ENCODE results near the gene SETBP1. TPM values are rescaled to one million over a fixed set of nuclear protein-coding genes. Genes with fewer than 3 reads are reported as not detected.

Gene SETBP1
- total RNA-seq, 1 donor from 2014 or later = 131 TPM

DNA sequence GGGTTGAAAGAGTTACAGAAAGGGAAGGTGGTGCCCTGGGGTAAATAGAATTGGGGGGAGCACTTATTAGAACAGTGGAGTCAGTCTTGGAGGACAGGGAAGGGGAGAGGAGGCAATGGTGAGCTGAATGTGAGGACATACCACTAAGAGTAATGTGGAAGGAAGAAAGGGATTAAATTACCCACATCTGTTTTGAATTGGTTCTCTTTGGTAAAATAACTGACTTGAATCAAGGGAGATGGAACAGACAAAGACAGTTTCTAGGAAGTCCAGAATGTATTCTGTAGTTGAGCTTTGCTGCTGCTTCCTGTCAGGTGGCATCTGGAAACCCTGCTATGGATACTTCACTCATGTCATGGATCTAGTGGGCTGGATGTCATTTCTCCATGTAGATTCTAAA lies 6.7 kb downstream of the SETBP1 start:
- Mint-ChIP-seq H3K36me3 (ENCODE audit: low read depth, unreplicated experiment) (peaks cover 26% of the 10 kb centered on the region), H3K4me1 (ENCODE audit: unreplicated experiment) (peaks cover 51% of the 10 kb centered on the region), H3K27ac (ENCODE audit: unreplicated experiment) (no peak overlapping the region), H3K4me3 (ENCODE audit: unreplicated experiment) (no peak overlapping the region), H3K27me3 (ENCODE audit: unreplicated experiment) (peaks cover 5% of the 10 kb centered on the region), H3K9me3 (ENCODE audit: unreplicated experiment) (no peaks in the 10 kb centered on the region)
- DNase-seq (ENCODE audit: low spot score) = no peak
- TF ChIP-seq CTCF (IDR thresholded peaks at IDR 0.05; ENCODE audit: unreplicated experiment) = no peak

GRCh38 chr18:44689736-44690135 lies 9.0 kb downstream of the SETBP1 start:
- Mint-ChIP-seq H3K4me3 (ENCODE audit: unreplicated experiment) (no peak overlapping the region), H3K36me3 (ENCODE audit: low read depth, unreplicated experiment) (peaks cover 33% of the 10 kb centered on the region), H3K27me3 (ENCODE audit: unreplicated experiment) (peaks cover 8% of the 10 kb centered on the region), H3K27ac (ENCODE audit: unreplicated experiment) (no peak overlapping the region), H3K4me1 (ENCODE audit: unreplicated experiment) (peaks cover 63% of the 10 kb centered on the region), H3K9me3 (ENCODE audit: unreplicated experiment) (no peaks in the 10 kb centered on the region)
- TF ChIP-seq CTCF (IDR thresholded peaks at IDR 0.05; ENCODE audit: unreplicated experiment) = no peak
- no peak for DNase-seq (ENCODE audit: low spot score)

DNA sequence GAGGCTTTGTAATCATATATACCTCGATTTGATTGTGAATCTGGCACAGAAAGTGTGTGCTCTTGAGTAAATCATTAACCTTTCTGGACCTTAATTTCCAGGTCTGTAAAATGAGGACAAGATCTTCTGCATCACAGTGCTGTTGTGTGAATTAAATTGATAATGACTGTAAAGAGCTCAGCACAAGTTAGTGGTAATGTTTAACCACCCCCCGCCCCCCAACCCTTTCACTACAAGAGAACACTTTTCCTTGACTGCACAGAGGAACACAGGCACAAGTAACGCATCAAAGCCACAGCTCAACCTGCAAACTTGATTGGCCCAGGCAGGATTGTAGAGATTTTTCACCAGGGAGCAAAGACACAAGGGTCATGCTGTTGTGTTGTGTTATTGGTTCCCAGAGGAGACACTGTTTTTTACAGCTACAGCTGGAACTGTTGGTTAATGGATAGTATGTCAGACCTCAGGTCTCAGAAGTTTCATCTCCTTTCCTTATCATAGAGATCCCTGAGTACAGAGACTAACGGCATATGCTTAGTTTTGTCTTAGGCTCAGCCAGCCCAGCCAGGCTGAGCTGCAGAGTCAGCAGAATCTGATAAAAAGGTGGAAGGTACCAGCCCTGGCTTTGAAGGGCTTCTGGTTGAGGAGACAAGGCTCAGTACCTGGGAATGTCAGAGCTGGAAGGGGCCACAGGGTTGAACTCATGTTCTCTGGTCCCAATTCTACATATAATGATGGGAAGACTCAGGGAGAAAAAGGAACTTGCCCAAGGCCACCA lies 10.6 kb downstream of the SETBP1 start:
- Mint-ChIP-seq H3K36me3 (ENCODE audit: low read depth, unreplicated experiment) (peaks cover 33% of the 10 kb centered on the region), H3K27ac (ENCODE audit: unreplicated experiment) (no peak overlapping the region), H3K27me3 (ENCODE audit: unreplicated experiment) (peaks cover 10% of the 10 kb centered on the region), H3K4me1 (ENCODE audit: unreplicated experiment) (peaks cover 65% of the 10 kb centered on the region), H3K4me3 (ENCODE audit: unreplicated experiment) (no peak overlapping the region), H3K9me3 (ENCODE audit: unreplicated experiment) (no peaks in the 10 kb centered on the region)
- DNase-seq (ENCODE audit: low spot score) = no peak
- no peak for TF ChIP-seq CTCF (IDR thresholded peaks at IDR 0.05; ENCODE audit: unreplicated experiment)

DNA sequence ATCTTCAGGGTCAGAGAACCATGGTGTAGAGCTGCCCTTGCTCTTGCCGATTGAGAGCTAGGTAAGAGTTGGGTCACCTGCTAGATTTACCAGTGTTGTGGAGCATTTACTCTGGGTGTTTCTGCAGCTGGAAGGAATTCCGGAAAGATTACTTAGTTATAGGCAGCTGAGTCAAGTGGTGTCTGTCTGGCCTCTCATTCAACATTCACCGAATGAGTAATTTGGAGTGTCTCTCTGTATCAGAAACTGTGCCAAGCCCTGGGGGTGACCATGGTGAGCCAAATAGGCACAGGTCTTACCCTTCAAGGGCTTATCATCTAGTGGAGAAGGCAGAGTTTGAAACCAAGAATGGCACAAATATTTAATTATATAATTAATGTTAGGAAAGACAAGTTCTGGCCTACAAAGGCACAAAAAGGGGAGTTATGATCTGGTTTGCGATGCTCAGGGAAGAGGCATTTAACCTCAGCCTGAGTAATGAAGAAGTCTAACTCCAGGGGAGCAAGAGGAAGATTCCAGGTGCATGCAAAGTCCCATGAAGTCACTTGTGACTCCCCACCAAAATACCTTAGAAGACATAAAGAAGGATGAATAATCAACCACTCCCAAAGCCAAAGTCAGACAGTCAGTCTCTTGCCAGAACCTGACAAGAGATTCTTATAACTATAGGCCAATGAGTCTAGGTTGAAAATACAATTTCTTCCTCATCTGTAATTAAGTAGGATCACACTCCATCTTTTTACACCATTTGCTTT lies 12.5 kb downstream of the SETBP1 start:
- Mint-ChIP-seq H3K4me3 (ENCODE audit: unreplicated experiment) (no peak overlapping the region), H3K27ac (ENCODE audit: unreplicated experiment) (no peak overlapping the region), H3K27me3 (ENCODE audit: unreplicated experiment) (peaks cover 12% of the 10 kb centered on the region), H3K4me1 (ENCODE audit: unreplicated experiment) (peaks cover 65% of the 10 kb centered on the region), H3K9me3 (ENCODE audit: unreplicated experiment) (no peaks in the 10 kb centered on the region), H3K36me3 (ENCODE audit: low read depth, unreplicated experiment) (peaks cover 36% of the 10 kb centered on the region)
- no peak for TF ChIP-seq CTCF (IDR thresholded peaks at IDR 0.05; ENCODE audit: unreplicated experiment)
- DNase-seq (ENCODE audit: low spot score) = no peak

- peaks cover 8% of the 10 kb centered on the region for H3K27me3 Mint-ChIP-seq (ENCODE audit: unreplicated experiment)
- DNase-seq (ENCODE audit: low spot score) = no peak
- H3K4me3 Mint-ChIP-seq (ENCODE audit: unreplicated experiment) = no peak overlapping the region
- no peak for TF ChIP-seq CTCF (IDR thresholded peaks at IDR 0.05; ENCODE audit: unreplicated experiment)
- H3K9me3 Mint-ChIP-seq (ENCODE audit: unreplicated experiment) = no peaks in the 10 kb centered on the region
- H3K4me1 Mint-ChIP-seq (ENCODE audit: unreplicated experiment) = peaks cover 70% of the 10 kb centered on the region
- H3K27ac Mint-ChIP-seq (ENCODE audit: unreplicated experiment) = no peak overlapping the region
- peaks cover 27% of the 10 kb centered on the region for H3K36me3 Mint-ChIP-seq (ENCODE audit: low read depth, unreplicated experiment)
Measured at GRCh38 chr18:44695503-44695902, 14.8 kb downstream of the SETBP1 start.

Data from endothelial cell (in vitro differentiated cells).